Sigmoid colon (tissue), 7 donors: ENCODE measurements around the gene DLAT. TPM values are rescaled to one million over a fixed set of nuclear protein-coding genes. Genes with fewer than 3 reads are reported as not detected.
A peak's percentile ranks its signal among the peaks of the same experiment; 100 is the strongest.
"Not testable (repeated sequence)": the region's sequence is repeated elsewhere in the genome, so short reads cannot be mapped to it uniquely, and the experiment has no call there.

Experiments
- DNase-seq: peaks from one replicate; pipeline ENCODE4 v3.0.0-alpha.2; 2019
- H3K27ac ChIP-seq, 4 donors: fragments of 200-600 bp; sonication (generic); one replicate each; pipeline ENCODE4 v1.5.1; 2016 to 2019; ENCODE audit warnings: mild to moderate bottlenecking in 1 of 4
- H3K27me3 ChIP-seq, 3 donors: fragments of 200-600 bp; sonication (generic); one replicate each; pipeline ENCODE4 v1.5.1; 2019; ENCODE audit warnings: mild to moderate bottlenecking in 1 of 3
- H3K36me3 ChIP-seq, 4 donors: fragments of 200-600 bp; sonication (generic); one replicate each; pipeline ENCODE4 v1.5.1; 2016 to 2019
- H3K4me1 ChIP-seq, 4 donors: fragments of 200-600 bp; sonication (generic); one replicate each; pipeline ENCODE4 v1.5.1; 2017 to 2019
- H3K4me3 ChIP-seq, 4 donors: fragments of 200-600 bp; sonication (generic); one replicate each; pipeline ENCODE4 v1.5.1; 2017 to 2019; ENCODE audit warnings: mild to moderate bottlenecking in 2 of 4, moderate library complexity in 1 of 4
- H3K9me3 ChIP-seq, 4 donors: fragments of 200-600 bp in 3 of 4; sonication (generic) in 3 of 4; one replicate each; pipeline versions ENCODE4 v1.5.1 to v1.6.1; 2013 to 2019
- CTCF ChIP-seq, 4 experiments: fragments of 450-650 bp in 3 of 4; fragments of 200-600 bp in 1 of 4; IDR thresholded peaks; one replicate each; pipeline ENCODE4 v1.5.1; 2016 to 2019; ENCODE audit warnings: antibody characterized with exemption in 4 of 4, mild to moderate bottlenecking in 3 of 4, moderate library complexity in 2 of 4
- EP300 ChIP-seq, 4 donors: sonication (generic); formaldehyde crosslinking; IDR thresholded peaks; one replicate each; pipeline ENCODE4 v1.6.1; 2017; ENCODE audit warnings: antibody characterized with exemption in 4 of 4
- POLR2A ChIP-seq, 2 donors: fragments of 450-650 bp; IDR thresholded peaks; one replicate each; pipeline ENCODE4 v1.6.1; 2016; ENCODE audit warnings: antibody characterized with exemption in 2 of 2, mild to moderate bottlenecking in 2 of 2, moderate library complexity in 2 of 2
- POLR2AphosphoS5 ChIP-seq, 4 donors: sonication (generic); formaldehyde crosslinking; IDR thresholded peaks; one replicate each; pipeline ENCODE4 v1.6.1; 2017; ENCODE audit warnings: antibody characterized with exemption in 4 of 4
- WGBS, 2 donors: extraction: QIAGEN DNeasy Blood & Tissue Kit; methylation state at CpG; one replicate each; pipeline ENCODE4 v1.1.7; 2013; 5-methylcytosine and 5-hydroxymethylcytosine counted together
- intact Hi-C: fragments of 100-400 bp; cut with DNase I; formaldehyde crosslinking; loops from one replicate; pipeline ENCODE4 v1.15.1; 2023
- polyA plus RNA-seq, 3 donors: library from polyadenylated mRNA; stranded (reverse); fragments of 200-250 nt; gene quantifications; one replicate each; pipeline ENCODE4 v1.2.3, GENCODE V29; 2013
- total RNA-seq, 4 donors: library from RNA; depleted of rRNA; stranded (reverse); fragments of >200 nt; gene quantifications; one replicate each; pipeline ENCODE4 v1.1.0, GENCODE V29; 2016
- donor health status: healthy with polysubstance abuse.
- donor health status: Bipolar disorder and iron deficiency.
- donor health status: healthy.

DLAT gene
- total and polyA plus RNA-seq, 7 donors, result 23.2 to 49.0 (median 27.3) TPM

DNA sequence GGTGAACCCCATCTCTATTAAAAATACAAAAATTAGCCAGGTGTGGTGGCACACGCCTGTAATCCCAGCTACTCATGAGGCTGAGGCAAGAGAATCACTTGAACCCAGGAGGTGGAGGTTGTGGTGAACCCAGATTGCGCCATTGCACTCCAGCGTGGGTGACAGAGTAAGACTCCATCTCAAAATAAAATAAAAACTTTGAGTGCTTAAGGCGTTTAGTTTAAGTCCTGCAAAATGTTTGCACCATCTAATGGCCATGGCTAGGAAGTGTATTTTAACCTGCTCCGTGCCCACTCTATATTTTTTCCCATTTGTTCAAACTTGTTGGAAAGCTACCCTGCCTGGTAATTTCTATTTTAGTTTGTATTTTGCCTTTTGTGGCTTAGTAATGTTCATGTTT lies 28.5 kb upstream of the DLAT start:
- WGBS, 2 donors, result 76 to 78% methylated on average over 5 of the region's 5 CpGs
- H3K27ac ChIP-seq, result peak overlapping the region in 3 of 4 donors; percentile 25 to 51 (median 47)
- H3K4me1 ChIP-seq, intact Hi-C loops, H3K4me3 ChIP-seq, DNase-seq, H3K9me3 ChIP-seq, H3K27me3 ChIP-seq: not testable (repeated sequence)
- H3K36me3 ChIP-seq, result peaks cover 58 to 100% (median 82%) of the 10 kb centered on the region in 4 donors
- peak in 2 of 4 experiments; percentile 7 to 15 for TF ChIP-seq CTCF (IDR thresholded peaks at IDR 0.05)

DNA sequence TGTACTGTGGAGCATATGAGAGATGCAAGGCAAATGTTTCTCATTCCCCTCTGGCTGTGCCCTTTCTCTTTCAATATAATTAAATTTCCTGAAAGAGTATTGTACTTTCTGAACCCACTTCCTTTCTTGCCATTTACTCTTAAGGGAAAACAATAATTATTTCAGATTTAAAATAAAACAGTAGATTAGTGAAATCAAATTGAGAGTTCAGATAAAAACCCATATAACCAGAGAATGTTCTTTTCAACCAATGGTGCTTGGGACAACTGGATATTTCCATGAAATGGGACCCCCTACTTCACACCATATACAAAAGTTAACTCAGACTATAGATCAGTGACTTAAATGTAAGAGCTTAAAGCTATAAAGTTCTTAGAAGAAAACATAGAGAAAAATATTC lies 26.1 kb upstream of the DLAT start:
- Histone ChIP-seq H3K27ac (no peak overlapping the region), H3K9me3 (no peaks in the 10 kb centered on the region), H3K4me3 (no peak overlapping the region), H3K36me3 (peaks cover 53 to 97% (median 69%) of the 10 kb centered on the region in 4 donors), H3K27me3 (no peaks in the 10 kb centered on the region), H3K4me1 (no peaks in the 10 kb centered on the region)
- intact Hi-C loops, result no loop called here
- DNase-seq, result no peak
- TF ChIP-seq POLR2A (IDR thresholded peaks at IDR 0.05) (no peak), EP300 (IDR thresholded peaks at IDR 0.05) (no peak), POLR2AphosphoS5 (IDR thresholded peaks at IDR 0.05) (no peak), CTCF (IDR thresholded peaks at IDR 0.05) (no peak)

DNA sequence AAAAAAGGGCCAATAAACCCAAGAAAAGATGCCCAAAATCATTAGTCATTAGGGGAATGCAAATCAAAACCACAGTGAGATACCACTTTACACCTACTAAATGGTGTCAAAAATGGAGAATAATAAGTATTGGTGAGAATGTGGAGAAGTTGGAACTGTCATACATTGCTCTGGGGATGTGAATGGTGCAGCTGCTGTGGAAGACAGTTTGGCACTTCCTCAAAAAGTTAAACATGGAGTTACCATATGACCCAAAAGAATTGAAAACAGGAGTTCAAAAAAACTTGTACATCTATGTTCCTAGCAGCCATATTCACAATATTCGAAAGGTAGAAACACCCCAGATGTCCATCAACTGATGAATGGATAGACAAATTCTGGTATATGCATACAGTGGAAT lies 24.5 kb upstream of the DLAT start:
- no peak for TF ChIP-seq POLR2A (IDR thresholded peaks at IDR 0.05)
- TF ChIP-seq POLR2AphosphoS5 (IDR thresholded peaks at IDR 0.05), result no peak
- no peak for TF ChIP-seq CTCF (IDR thresholded peaks at IDR 0.05)
- TF ChIP-seq EP300 (IDR thresholded peaks at IDR 0.05), result no peak
- 97% methylated on average over 1 of the region's 1 CpG for WGBS, 2 donors
- Histone ChIP-seq H3K27ac (no peak overlapping the region), H3K27me3 (no peaks in the 10 kb centered on the region), H3K4me3 (no peak overlapping the region), H3K9me3 (no peaks in the 10 kb centered on the region), H3K4me1 (no peaks in the 10 kb centered on the region), H3K36me3 (peaks cover 48 to 94% (median 63%) of the 10 kb centered on the region in 4 donors)
- no peak for DNase-seq
- intact Hi-C loops, result no loop called here

- Histone ChIP-seq H3K4me3 (no peak overlapping the region), H3K36me3 (peaks cover 44 to 74% (median 49%) of the 10 kb centered on the region in 4 donors), H3K27me3 (no peaks in the 10 kb centered on the region), H3K4me1 (no peaks in the 10 kb centered on the region), H3K27ac (no peak overlapping the region), H3K9me3 (no peaks in the 10 kb centered on the region)
- 94 to 95% methylated on average over 6 of the region's 6 CpGs for WGBS, 2 donors
- intact Hi-C loops, result no loop called here
- DNase-seq, result no peak
- TF ChIP-seq POLR2A (IDR thresholded peaks at IDR 0.05), result no peak
- no peak for TF ChIP-seq POLR2AphosphoS5 (IDR thresholded peaks at IDR 0.05)
- TF ChIP-seq CTCF (IDR thresholded peaks at IDR 0.05), result no peak
- TF ChIP-seq EP300 (IDR thresholded peaks at IDR 0.05), result no peak
These were observed 22.6 kb upstream of the DLAT start for GRCh38 chr11:112002491-112003216.

- Histone ChIP-seq H3K27ac (no peak overlapping the region), H3K9me3 (no peaks in the 10 kb centered on the region), H3K4me1 (no peaks in the 10 kb centered on the region), H3K27me3 (no peaks in the 10 kb centered on the region), H3K36me3 (peaks cover 27 to 57% (median 32%) of the 10 kb centered on the region in 4 donors), H3K4me3 (no peak overlapping the region)
- 71 to 86% methylated on average over 4 of the region's 4 CpGs for WGBS, 2 donors
- TF ChIP-seq CTCF (IDR thresholded peaks at IDR 0.05) (no peak), POLR2AphosphoS5 (IDR thresholded peaks at IDR 0.05) (no peak), POLR2A (IDR thresholded peaks at IDR 0.05) (no peak), EP300 (IDR thresholded peaks at IDR 0.05) (no peak)
- DNase-seq, result no peak
- intact Hi-C loops, result no loop called here
These were observed 20.8 kb upstream of the DLAT start for GRCh38 chr11:112004389-112004788.
